Activated naive CD4-positive, alpha-beta T cell treated with anti-CD3 and anti-CD28 coated beads, Interleukin-2, amount 50 U/mL, for 16 hours (primary cell): ENCODE data around the gene MFAP2.

Experiments used
- DNase-seq: peaks from one replicate; pipeline ENCODE4 v3.0.0-alpha.2; 2020

Gene MFAP2

DNA sequence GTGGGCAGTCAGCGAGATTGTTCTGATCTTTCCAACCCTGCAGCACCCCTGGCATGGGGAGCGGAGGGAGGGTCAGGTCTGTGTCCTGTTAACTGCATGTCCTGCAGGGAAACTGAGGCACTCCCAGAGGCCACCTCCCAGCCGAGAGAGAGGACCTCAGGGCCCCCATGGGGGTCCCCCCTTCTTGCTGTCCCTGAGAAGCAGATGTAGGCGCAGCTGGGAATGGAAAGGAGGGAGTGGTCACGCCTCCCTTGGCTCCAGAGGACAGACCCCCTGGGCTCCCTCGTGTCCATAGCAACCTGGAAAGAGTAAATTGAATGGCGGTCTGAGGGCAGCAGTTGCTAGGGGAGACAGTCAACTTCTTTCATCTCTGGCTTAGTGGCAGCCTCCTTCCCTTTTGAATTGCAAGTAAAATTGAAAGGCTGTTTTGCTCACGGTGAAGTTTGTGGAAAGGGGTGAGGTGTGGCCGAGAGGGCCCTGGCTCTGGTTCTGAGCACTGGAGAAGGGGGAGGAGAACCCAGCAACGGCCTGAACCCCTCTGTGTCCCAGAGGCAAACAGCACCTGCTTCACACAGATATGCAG, 53.8 kb downstream of the MFAP2 start:
- no peak for DNase-seq

GRCh38 chr1:16925635-16926490, 54.6 kb downstream of the MFAP2 start:
- DNase-seq: no peak

- DNase-seq: no peak
Measured at GRCh38 chr1:16924919-16925477, 55.4 kb downstream of the MFAP2 start.
